K562 (cell line): ENCODE measurements around the gene DIRAS3. TPM values are rescaled to one million over a fixed set of nuclear protein-coding genes. Genes with fewer than 3 reads are reported as not detected.

Experiments
- ATAC-seq: fragments of 200-7000 bp; cut with Tn5 transposase; 3 replicates; pipeline ENCODE4 v1.9.1; 2020; ENCODE audit warnings: moderate library complexity
- BruUV-seq: library from RNA; stranded (reverse); fragments of 400-500 nt; replicated peaks from 2 replicates; lab custom pipeline; 2021; lab: Mats Ljungman, UMichigan
- CTCF ChIA-PET: fragments of 300-600 bp; formaldehyde crosslinking; extraction: SDS; loops from one replicate; lab custom pipeline; 2021; ENCODE audit warnings: low intra/inter-chr PET ratio; lab: Yijun Ruan, JAX
- POLR2A ChIA-PET: fragments of 300-600, 350-650 bp; sonication (Branson Sonifier 250); formaldehyde crosslinking; extraction: SDS; loops from one replicate; lab custom pipeline; 2021; ENCODE audit warnings: antibody characterized with exemption, inconsistent platforms; lab: Yijun Ruan, JAX
- DNase-seq, 4 experiments: peaks; one replicate each; pipeline versions ENCODE4 v3.0.0 to v3.0.0-alpha.2; 2011 to 2018; ENCODE audit warnings: low spot score in 3 of 4, mixed read lengths in 3 of 4; ENCODE audit errors: extremely low read depth in 1 of 4
- FAIRE-seq: peaks from 2 replicates; lab custom pipeline; 2011; peaks lifted over from hg19 to GRCh38; lab: Jason Lieb, UNC
- H2AFZ ChIP-seq: 2 replicates; pipeline ENCODE4 v1.6.0; 2011; ENCODE audit warnings: low read depth, low read length, control low read depth, inconsistent platforms
- H3K27ac ChIP-seq: fragments of 200-600 bp; 3 replicates; pipeline ENCODE4 v1.8.0; 2011; ENCODE audit warnings: low read depth, mild to moderate bottlenecking, control low read depth, inconsistent platforms, low read length, moderate library complexity, mixed read lengths; ENCODE audit errors: extremely low read depth
- H3K27me3 ChIP-seq, 2 experiments: fragments of 300-600 bp in 1 of 2; 2 replicates in 1 of 2; 3 replicates in 1 of 2; pipeline versions ENCODE4 v1.6.0 to v1.8.0; 2011; ENCODE audit warnings: inconsistent platforms in 2 of 2, low read length in 2 of 2, mild to moderate bottlenecking in 1 of 2, mixed read lengths in 1 of 2, moderate library complexity in 1 of 2; ENCODE audit not compliant: control insufficient read depth in 2 of 2, insufficient read depth in 2 of 2
- H3K36me3 ChIP-seq: fragments of 300-600 bp; 3 replicates; pipeline ENCODE4 v1.8.0; 2011; ENCODE audit warnings: mild to moderate bottlenecking, low read length, inconsistent platforms; ENCODE audit not compliant: control insufficient read depth, insufficient read depth
- H3K4me1 ChIP-seq, 2 experiments: fragments of 200-600 bp in 1 of 2; replicated peaks in 1 of 2; 2 replicates in 1 of 2; 3 replicates in 1 of 2; pipeline versions ENCODE4 v1.5.1 to v1.8.0; 2011; ENCODE audit warnings: inconsistent platforms in 2 of 2, low read length in 2 of 2, mild to moderate bottlenecking in 1 of 2, mixed read lengths in 1 of 2, moderate library complexity in 1 of 2; ENCODE audit not compliant: control insufficient read depth in 2 of 2, insufficient read depth in 2 of 2
- H3K4me2 ChIP-seq: 2 replicates; pipeline ENCODE4 v1.6.1; 2011; ENCODE audit warnings: low read length, control low read depth, inconsistent platforms, mixed read lengths; ENCODE audit not compliant: insufficient read depth
- H3K4me3 ChIP-seq: fragments of 200-600 bp; sonication (generic), shearing (Covaris generic); 2 replicates; pipeline ENCODE4 v1.5.1; 2016; ENCODE audit warnings: control low read depth, inconsistent platforms
- H3K79me2 ChIP-seq: fragments of 200-600 bp; 3 replicates; pipeline ENCODE4 v1.8.0; 2011; ENCODE audit warnings: low read length, inconsistent platforms; ENCODE audit not compliant: control insufficient read depth, insufficient read depth
- H3K9ac ChIP-seq, 2 experiments: 2 replicates each; pipeline versions ENCODE4 v1.6.0 to v1.6.1; 2011; ENCODE audit warnings: low read depth in 2 of 2, low read length in 2 of 2, control low read depth in 1 of 2, inconsistent platforms in 1 of 2, mild to moderate bottlenecking in 1 of 2, mixed read lengths in 1 of 2; ENCODE audit not compliant: insufficient read depth in 1 of 2
- H3K9me1 ChIP-seq: one replicate; pipeline ENCODE4 v1.6.0; 2011; ENCODE audit warnings: inconsistent platforms, mild to moderate bottlenecking, low read length, moderate library complexity; ENCODE audit not compliant: control insufficient read depth, insufficient read depth
- H3K9me3 ChIP-seq: replicated peaks from 2 replicates; pipeline ENCODE4 v1.5.1; 2011; ENCODE audit warnings: low read depth, low read length, inconsistent platforms; ENCODE audit not compliant: control insufficient read depth, insufficient read depth
- H4K20me1 ChIP-seq: replicated peaks from 2 replicates; pipeline ENCODE4 v1.6.1; 2011; ENCODE audit warnings: low read length, inconsistent platforms, mixed read lengths; ENCODE audit not compliant: control insufficient read depth, insufficient read depth
- CHAMP1 ChIP-seq: fragments of 450-650 bp; IDR thresholded peaks from 2 replicates; pipeline ENCODE4 v1.6.1; 2016; ENCODE audit warnings: mild to moderate bottlenecking
- CSDE1 ChIP-seq, 2 experiments: fragments of 450-650 bp; IDR thresholded peaks; 2 replicates each; pipeline ENCODE4 v1.6.1; 2016; ENCODE audit warnings: mild to moderate bottlenecking in 1 of 2
- CXXC5 ChIP-seq: fragments of 250-450 bp; sonication (Bioruptor Pico); IDR thresholded peaks from 2 replicates; pipeline ENCODE4 v1.8.0; 2022; ENCODE audit warnings: inconsistent platforms, mild to moderate bottlenecking, moderate library complexity
- EZH2 ChIP-seq: IDR thresholded peaks from 2 replicates; pipeline ENCODE4 v1.6.1; 2012; ENCODE audit warnings: low read depth, mild to moderate bottlenecking, inconsistent platforms, low read length, borderline replicate concordance
- HNRNPLL ChIP-seq: fragments of 200-400 bp; formaldehyde crosslinking; IDR thresholded peaks from 2 replicates; pipeline ENCODE4 v1.6.1; 2017; ENCODE audit warnings: low read length, low read depth, mild to moderate bottlenecking; ENCODE audit not compliant: poor library complexity, severe bottlenecking
- KLF13 ChIP-seq: fragments of 450-650 bp; IDR thresholded peaks from 2 replicates; pipeline ENCODE4 v1.6.1; 2016; ENCODE audit warnings: missing genetic modification characterization, low read depth, mild to moderate bottlenecking, missing compliant biosample characterization, moderate library complexity, borderline replicate concordance
- U2AF1 ChIP-seq: fragments of 200-400 bp; formaldehyde crosslinking; optimal IDR thresholded peaks from 2 replicates; pipeline ENCODE3; 2017; ENCODE audit warnings: mild to moderate bottlenecking, low read depth, low read length, moderate library complexity
- ZC3H8 ChIP-seq: fragments of 450-650 bp; IDR thresholded peaks from 2 replicates; pipeline ENCODE4 v1.6.1; 2017
- ZNF551 ChIP-seq: fragments of 250-450 bp; sonication (Bioruptor Pico); IDR thresholded peaks from 2 replicates; pipeline ENCODE4 v1.5.0; 2021; ENCODE audit warnings: mild to moderate bottlenecking, moderate library complexity
- ZNF57 ChIP-seq: fragments of 450-650 bp; formaldehyde crosslinking; IDR thresholded peaks from 2 replicates; pipeline ENCODE4 v1.4.0; 2020; ENCODE audit warnings: mild to moderate bottlenecking, moderate library complexity
- ZNF717 ChIP-seq: fragments of 250-450 bp; sonication (Bioruptor Pico); IDR thresholded peaks from 2 replicates; pipeline ENCODE4 v1.5.0; 2021
- WGBS: fragments of 100-300 bp; shearing (Covaris generic); methylation state at CpG from one replicate; pipeline ENCODE4 v1.1.6; 2016; ENCODE audit warnings: low coverage, mixed read lengths; ENCODE audit not compliant: insufficient coverage; ENCODE audit errors: missing lambda C conversion rate; 5-methylcytosine and 5-hydroxymethylcytosine counted together
- in situ Hi-C: fragments of 300-500 bp; cut with MboI; formaldehyde crosslinking; loops from 4 replicates; pipeline ENCODE4 v1.15.0; 2018; ENCODE audit warnings: inconsistent platforms, mixed read lengths
- intact Hi-C: fragments of 100-400 bp; cut with micrococcal nuclease; formaldehyde crosslinking; loops from 2 replicates; pipeline ENCODE4 v1.14.2; 2022
- polyA plus RNA-seq, 8 experiments: library from polyadenylated mRNA; depleted of rRNA in 4 of 8; stranded (reverse) in 5 of 8; unstranded in 3 of 8; fragments of >200 nt; fragmentation: Nextera tagmentation in 2 of 8; fragmentation: Illumina TruSeq in 1 of 8; extraction: Ambion mirVana in 2 of 8; extraction: Trizol in 1 of 8; gene quantifications; 2 replicates each; pipeline versions ENCODE4 v1.2.1 to v1.2.3, GENCODE V29; 2011 to 2014; ENCODE audit warnings: inconsistent platforms in 1 of 8, missing spikeins in 1 of 8
- total RNA-seq, 7 experiments: library from RNA; depleted of rRNA in 6 of 7; stranded (reverse); fragments of >200 nt in 6 of 7; fragmentation: Illumina TruSeq in 2 of 7; extraction: Trizol in 2 of 7; gene quantifications; 2 replicates each; pipeline versions ENCODE4 v1.2.1 to v1.2.3, GENCODE V29; 2011 to 2021; ENCODE audit warnings: low replicate concordance in 1 of 7
- TF ChIP-seq, protein P1 (sequence below): fragments of 250-450 bp; sonication (Bioruptor Pico); IDR thresholded peaks from 2 replicates; pipeline ENCODE4 v1.5.0; 2020; ENCODE audit warnings: mild to moderate bottlenecking, borderline replicate concordance

The DIRAS3 gene
- total and polyA plus RNA-seq, 9 of the 15 experiments (the other 6 are each of a cell fraction or from before 2014, with no cell fraction given): 7.9 to 96.1 (median 41.7) TPM

- DNase-seq (no peak), ATAC-seq (no peak; the same call in 2 of the 3 replicates), FAIRE-seq (no peak)
- intact Hi-C loops (no loop called here), in situ Hi-C loops (no loop called here)
- no peaks in the 10 kb centered on the region; the same call in 1 of the 2 replicates for H3K9me3 ChIP-seq
- no peaks in the 10 kb centered on the region for H3K4me1 ChIP-seq
- H3K9ac ChIP-seq: no peak overlapping the region
- H3K4me3 ChIP-seq: no peak overlapping the region
- no peaks in the 10 kb centered on the region for H3K27me3 ChIP-seq
- H3K27ac ChIP-seq: no peak overlapping the region
- no peaks in the 10 kb centered on the region for H4K20me1 ChIP-seq
- H3K36me3 ChIP-seq: no peaks in the 10 kb centered on the region
- WGBS: 38% methylated on average over 2 of the region's 2 CpGs
- no peaks in the 10 kb centered on the region for H3K9me1 ChIP-seq
- 0 out of 2 replicates have a peak overlapping the region, but pooled peaks have one; percentile 0 for H2AFZ ChIP-seq
- no peaks in the 10 kb centered on the region for H3K79me2 ChIP-seq
- ChIA-PET POLR2A (no interaction called here), CTCF (no interaction called here)
- no peak overlapping the region for H3K4me2 ChIP-seq
- no TSS peak for BruUV-seq
- TF ChIP-seq ZNF57 (CRISPR knock-in tag): no peak
- TF ChIP-seq ZC3H8: no peak
- TF ChIP-seq KLF13 (tag): no peak
- TF ChIP-seq ZNF551 (CRISPR knock-in tag): no peak
- TF ChIP-seq CXXC5 (CRISPR knock-in tag): no peak
- TF ChIP-seq ZNF717 (CRISPR knock-in tag): no peak
- TF ChIP-seq, protein P1, sequence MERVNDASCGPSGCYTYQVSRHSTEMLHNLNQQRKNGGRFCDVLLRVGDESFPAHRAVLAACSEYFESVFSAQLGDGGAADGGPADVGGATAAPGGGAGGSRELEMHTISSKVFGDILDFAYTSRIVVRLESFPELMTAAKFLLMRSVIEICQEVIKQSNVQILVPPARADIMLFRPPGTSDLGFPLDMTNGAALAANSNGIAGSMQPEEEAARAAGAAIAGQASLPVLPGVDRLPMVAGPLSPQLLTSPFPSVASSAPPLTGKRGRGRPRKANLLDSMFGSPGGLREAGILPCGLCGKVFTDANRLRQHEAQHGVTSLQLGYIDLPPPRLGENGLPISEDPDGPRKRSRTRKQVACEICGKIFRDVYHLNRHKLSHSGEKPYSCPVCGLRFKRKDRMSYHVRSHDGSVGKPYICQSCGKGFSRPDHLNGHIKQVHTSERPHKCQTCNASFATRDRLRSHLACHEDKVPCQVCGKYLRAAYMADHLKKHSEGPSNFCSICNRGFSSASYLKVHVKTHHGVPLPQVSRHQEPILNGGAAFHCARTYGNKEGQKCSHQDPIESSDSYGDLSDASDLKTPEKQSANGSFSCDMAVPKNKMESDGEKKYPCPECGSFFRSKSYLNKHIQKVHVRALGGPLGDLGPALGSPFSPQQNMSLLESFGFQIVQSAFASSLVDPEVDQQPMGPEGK (CRISPR knock-in tag): no peak
- no peak for TF ChIP-seq HNRNPLL
- no peak for TF ChIP-seq CHAMP1
- no peak for TF ChIP-seq U2AF1
- TF ChIP-seq CSDE1 (IDR thresholded peaks at IDR 0.05): no peak
- no peak for TF ChIP-seq EZH2
These were observed 52.7 kb downstream of the DIRAS3 start for GRCh38 chr1:67997746-67998145.
